CD14-positive monocyte (primary cell): ENCODE measurements around the gene AOAH. TPM values are rescaled to one million over a fixed set of nuclear protein-coding genes. Genes with fewer than 3 reads are reported as not detected.
A peak's percentile ranks its signal among the peaks of the same experiment; 100 is the strongest.

ENCODE experiments used
- DNase-seq, 3 donors: peaks; one replicate each; pipeline ENCODE4 v3.0.0-alpha.2; 2011 to 2022
- H2AFZ ChIP-seq: 2 replicates; pipeline ENCODE4 v1.6.0; 2012; ENCODE audit warnings: mild to moderate bottlenecking, low read depth, low read length, inconsistent platforms; ENCODE audit not compliant: insufficient read depth, poor library complexity, severe bottlenecking
- H3K27ac ChIP-seq, 2 donors: 1 replicate in 1 of 2; 2 replicates in 1 of 2; pipeline ENCODE4 v1.5.1; 2012 to 2013; ENCODE audit warnings: low read length in 2 of 2, control low read depth in 1 of 2, inconsistent platforms in 1 of 2, low read depth in 1 of 2, mild to moderate bottlenecking in 1 of 2
- H3K27me3 ChIP-seq, 2 donors: one replicate each; pipeline versions ENCODE4 v1.6.0 to v1.6.1; 2011 to 2013; ENCODE audit warnings: low read length in 2 of 2; ENCODE audit not compliant: control insufficient read depth in 2 of 2, insufficient read depth in 2 of 2
- H3K36me3 ChIP-seq, 2 donors: replicated peaks in 1 of 2; 1 replicate in 1 of 2; 2 replicates in 1 of 2; pipeline versions ENCODE4 v1.5.1 to v1.6.1; 2012 to 2013; ENCODE audit warnings: low read length in 2 of 2, control low read depth in 1 of 2, inconsistent platforms in 1 of 2, mild to moderate bottlenecking in 1 of 2; ENCODE audit not compliant: insufficient read depth in 2 of 2, control insufficient read depth in 1 of 2
- H3K4me1 ChIP-seq, 2 donors: 1 replicate in 1 of 2; 2 replicates in 1 of 2; pipeline versions ENCODE4 v1.5.1 to v1.6.1; 2012 to 2013; ENCODE audit warnings: low read length in 2 of 2, control low read depth in 1 of 2, inconsistent platforms in 1 of 2, mild to moderate bottlenecking in 1 of 2, moderate library complexity in 1 of 2; ENCODE audit not compliant: insufficient read depth in 2 of 2, control insufficient read depth in 1 of 2
- H3K4me2 ChIP-seq: replicated peaks from 2 replicates; pipeline ENCODE3; 2012; ENCODE audit warnings: low read length, moderate library complexity, mild to moderate bottlenecking; ENCODE audit not compliant: poor library complexity, severe bottlenecking; ENCODE audit errors: extremely low read depth
- H3K4me3 ChIP-seq, 3 experiments: fragments of 200-600 bp in 1 of 3; sonication (generic) in 1 of 3; replicated peaks in 1 of 3; 1 replicate in 2 of 3; 2 replicates in 1 of 3; pipeline ENCODE4 v1.5.1; 2011 to 2013; ENCODE audit warnings: low read length in 3 of 3, mild to moderate bottlenecking in 3 of 3, control low read depth in 2 of 3, low read depth in 2 of 3, inconsistent platforms in 1 of 3, moderate library complexity in 1 of 3
- H3K79me2 ChIP-seq: 2 replicates; pipeline ENCODE4 v1.6.0; 2012; ENCODE audit warnings: mild to moderate bottlenecking, control low read depth, inconsistent platforms, low read length, moderate library complexity; ENCODE audit not compliant: insufficient read depth
- H3K9ac ChIP-seq: 2 replicates; pipeline ENCODE4 v1.6.0; 2017; ENCODE audit warnings: low read length, mild to moderate bottlenecking; ENCODE audit not compliant: insufficient read depth, poor library complexity, severe bottlenecking
- H3K9me3 ChIP-seq, 2 donors: replicated peaks in 1 of 2; 1 replicate in 1 of 2; 2 replicates in 1 of 2; pipeline versions ENCODE4 v1.5.1 to v1.6.1; 2012 to 2013; ENCODE audit warnings: low read length in 2 of 2, control low read depth in 1 of 2; ENCODE audit not compliant: control insufficient read depth in 1 of 2, insufficient read depth in 1 of 2
- H4K20me1 ChIP-seq: 2 replicates; pipeline ENCODE4 v1.6.0; 2012; ENCODE audit warnings: mild to moderate bottlenecking, low read length, control low read depth, moderate library complexity; ENCODE audit not compliant: insufficient read depth
- H3K27ac Mint-ChIP-seq, 7 donors: one replicate each; pipeline ENCODE4 v1.8.0; 2020; ENCODE audit warnings: mild to moderate bottlenecking in 7 of 7, mixed read lengths in 7 of 7, moderate library complexity in 6 of 7, inconsistent platforms in 2 of 7
- H3K27me3 Mint-ChIP-seq, 3 donors: one replicate each; pipeline ENCODE4 v1.8.0; 2021 to 2022; ENCODE audit warnings: low read depth in 3 of 3, mild to moderate bottlenecking in 3 of 3, mixed read lengths in 3 of 3, moderate library complexity in 3 of 3, inconsistent platforms in 1 of 3
- H3K36me3 Mint-ChIP-seq, 2 donors: one replicate each; pipeline ENCODE4 v1.8.0; 2020; ENCODE audit warnings: mixed read lengths in 2 of 2, inconsistent platforms in 1 of 2, mild to moderate bottlenecking in 1 of 2
- H3K4me1 Mint-ChIP-seq: one replicate; pipeline ENCODE4 v1.8.0; 2020; ENCODE audit warnings: mild to moderate bottlenecking, mixed read lengths
- H3K4me3 Mint-ChIP-seq, 2 donors: one replicate each; pipeline ENCODE4 v1.8.0; 2020; ENCODE audit warnings: mild to moderate bottlenecking in 2 of 2, mixed read lengths in 2 of 2, moderate library complexity in 1 of 2
- H3K9me3 Mint-ChIP-seq, 7 donors: one replicate each; pipeline ENCODE4 v1.8.0; 2020 to 2022; ENCODE audit warnings: mixed read lengths in 7 of 7, mild to moderate bottlenecking in 6 of 7, moderate library complexity in 6 of 7, inconsistent platforms in 2 of 7
- WGBS: methylation state at CpG from one replicate; pipeline ENCODE4 v1.1.5; 2013; ENCODE audit warnings: missing lambda C conversion rate; ENCODE audit not compliant: insufficient coverage; 5-methylcytosine and 5-hydroxymethylcytosine counted together
- intact Hi-C, 2 donors: fragments of 100-400 bp; cut with micrococcal nuclease; formaldehyde crosslinking; loops; one replicate each; pipeline versions ENCODE4 v1.15.0 to v1.15.1; 2023
- polyA plus RNA-seq, 3 donors: library from polyadenylated mRNA; depleted of rRNA in 1 of 3; unstranded in 2 of 3; stranded (reverse) in 1 of 3; fragments of 300-500 nt in 2 of 3; fragments of >200 nt in 1 of 3; fragmentation: Illumina TruSeq in 2 of 3; gene quantifications; 1 replicate in 2 of 3; 2 replicates in 1 of 3; pipeline ENCODE4 v1.2.3, GENCODE V29; 2012 to 2021
- TF ChIP-seq, protein P1 (sequence below): fragments of 200-600 bp; IDR thresholded peaks from one replicate; pipeline ENCODE4 v1.8.0; 2022; ENCODE audit warnings: antibody characterized with exemption, mild to moderate bottlenecking

Gene AOAH
- polyA plus RNA-seq, 3 donors: 305 to 467 (median 349) TPM

DNA sequence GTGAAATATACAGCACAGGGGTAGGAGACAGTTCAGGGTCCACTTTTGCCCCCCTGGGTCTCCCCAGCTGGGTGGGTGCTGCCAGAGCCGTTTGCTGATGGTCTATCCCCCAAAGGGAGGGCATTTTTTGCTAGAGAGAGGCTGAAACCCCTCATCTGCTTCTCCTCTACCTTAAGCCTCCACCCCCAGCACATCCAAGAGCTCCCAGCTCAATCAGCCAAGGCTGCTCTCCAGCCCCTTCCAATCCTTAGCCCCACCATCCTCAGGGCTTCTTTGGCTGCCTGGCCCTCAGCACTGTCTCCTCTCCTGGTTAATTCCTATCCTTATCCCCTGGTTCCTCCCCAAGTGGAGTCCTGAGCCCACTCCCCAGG is 153.1 kb downstream of the AOAH start:
- Histone ChIP-seq H3K9me3 (no peaks in the 10 kb centered on the region), H3K4me1 (peaks cover 34 to 45% of the 10 kb centered on the region in 2 donors), H3K27me3 (no peaks in the 10 kb centered on the region), H3K27ac (peak overlapping the region; percentile 52 to 76), H2AFZ (no peak overlapping the region), H3K4me2 (no peak overlapping the region), H3K9ac (no peak overlapping the region), H3K4me3 (peak overlapping the region in 1 of 3 experiments; percentile 15), H3K79me2 (peaks cover 4% of the 10 kb centered on the region), H3K36me3 (peaks cover 73 to 76% of the 10 kb centered on the region in 2 donors), H4K20me1 (peaks cover 79% of the 10 kb centered on the region)
- TF ChIP-seq, protein P1, sequence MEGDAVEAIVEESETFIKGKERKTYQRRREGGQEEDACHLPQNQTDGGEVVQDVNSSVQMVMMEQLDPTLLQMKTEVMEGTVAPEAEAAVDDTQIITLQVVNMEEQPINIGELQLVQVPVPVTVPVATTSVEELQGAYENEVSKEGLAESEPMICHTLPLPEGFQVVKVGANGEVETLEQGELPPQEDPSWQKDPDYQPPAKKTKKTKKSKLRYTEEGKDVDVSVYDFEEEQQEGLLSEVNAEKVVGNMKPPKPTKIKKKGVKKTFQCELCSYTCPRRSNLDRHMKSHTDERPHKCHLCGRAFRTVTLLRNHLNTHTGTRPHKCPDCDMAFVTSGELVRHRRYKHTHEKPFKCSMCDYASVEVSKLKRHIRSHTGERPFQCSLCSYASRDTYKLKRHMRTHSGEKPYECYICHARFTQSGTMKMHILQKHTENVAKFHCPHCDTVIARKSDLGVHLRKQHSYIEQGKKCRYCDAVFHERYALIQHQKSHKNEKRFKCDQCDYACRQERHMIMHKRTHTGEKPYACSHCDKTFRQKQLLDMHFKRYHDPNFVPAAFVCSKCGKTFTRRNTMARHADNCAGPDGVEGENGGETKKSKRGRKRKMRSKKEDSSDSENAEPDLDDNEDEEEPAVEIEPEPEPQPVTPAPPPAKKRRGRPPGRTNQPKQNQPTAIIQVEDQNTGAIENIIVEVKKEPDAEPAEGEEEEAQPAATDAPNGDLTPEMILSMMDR: no peak
- H3K27me3 Mint-ChIP-seq: no peaks in the 10 kb centered on the region
- no peak overlapping the region for H3K4me3 Mint-ChIP-seq
- peaks cover 65 to 88% of the 10 kb centered on the region in 2 donors for H3K36me3 Mint-ChIP-seq
- intact Hi-C loops: no loop called here
- peak overlapping the region; percentile 71 to 93 (median 82) for H3K27ac Mint-ChIP-seq
- no CpG with 5 or more reads among the region's 1 CpG for WGBS
- DNase-seq: no peak
- H3K4me1 Mint-ChIP-seq: peaks cover 61% of the 10 kb centered on the region
- H3K9me3 Mint-ChIP-seq: peaks cover 0 to 2% (median 0%) of the 10 kb centered on the region in 7 donors

DNA sequence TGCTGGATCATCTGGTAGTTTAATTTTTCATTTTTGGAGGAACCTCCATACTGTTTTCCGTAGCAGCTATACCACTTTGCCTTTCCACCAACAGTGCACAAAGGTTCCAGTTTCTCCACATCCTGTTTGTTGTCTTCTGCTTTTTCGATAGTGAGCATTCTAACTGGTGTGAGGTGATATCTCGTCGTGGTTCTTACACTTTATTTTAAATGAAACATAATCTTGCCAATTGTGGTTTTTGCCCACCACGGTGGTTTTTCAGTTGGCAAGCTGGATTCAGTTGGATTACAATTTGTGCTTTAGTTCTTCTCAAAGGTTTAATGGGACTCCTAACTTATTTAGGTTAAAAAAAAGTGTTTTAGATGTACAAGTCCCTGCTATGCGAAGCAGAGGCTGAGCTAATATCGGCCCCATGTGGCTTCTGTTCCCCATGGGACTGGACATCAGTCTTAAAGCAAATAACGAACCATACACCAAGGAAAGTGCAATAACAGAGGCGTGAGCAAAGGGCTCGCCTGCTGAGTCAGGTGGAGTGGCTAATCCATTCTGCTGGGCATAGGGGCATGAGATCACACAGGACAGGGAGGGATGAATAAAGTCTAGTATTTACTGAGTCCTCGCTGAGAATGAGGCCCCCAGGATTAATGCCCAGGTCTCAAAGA is 153.6 kb downstream of the AOAH start:
- peak overlapping the region; percentile 46 to 93 (median 82) for H3K27ac Mint-ChIP-seq
- TF ChIP-seq, protein P1: no peak
- 32% methylated on average over 6 of the region's 11 CpGs for WGBS
- Histone ChIP-seq H3K4me2 (no peak overlapping the region), H2AFZ (no peak overlapping the region), H4K20me1 (peaks cover 74% of the 10 kb centered on the region), H3K4me1 (peaks cover 38 to 50% of the 10 kb centered on the region in 2 donors), H3K36me3 (peaks cover 68 to 71% of the 10 kb centered on the region in 2 donors), H3K79me2 (peaks cover 4% of the 10 kb centered on the region), H3K4me3 (peak overlapping the region in 1 of 3 experiments; percentile 15), H3K9me3 (no peaks in the 10 kb centered on the region), H3K27me3 (no peaks in the 10 kb centered on the region), H3K9ac (no peak overlapping the region), H3K27ac (peak overlapping the region; percentile 52 to 76)
- no peaks in the 10 kb centered on the region for H3K27me3 Mint-ChIP-seq
- intact Hi-C loops: no loop called here
- peak in 1 of 3 donors; percentile 9 for DNase-seq
- H3K9me3 Mint-ChIP-seq: peaks cover 0 to 2% (median 0%) of the 10 kb centered on the region in 7 donors
- H3K4me1 Mint-ChIP-seq: peaks cover 66% of the 10 kb centered on the region
- peak overlapping the region in 1 of 2 donors; percentile 17 for H3K4me3 Mint-ChIP-seq
- H3K36me3 Mint-ChIP-seq: peaks cover 63 to 85% of the 10 kb centered on the region in 2 donors
